PFSK-1 (cell line): Measurements from ENCODE around the gene FGF14.

Source experiments
- FOXP2 ChIP-seq: optimal IDR thresholded peaks from 2 replicates; pipeline ENCODE3; 2011; ENCODE audit warnings: borderline replicate concordance, control low read depth, inconsistent platforms; ENCODE audit not compliant: insufficient read depth; ENCODE audit errors: extremely low read length, extremely low read depth
- POLR2AphosphoS5 ChIP-seq: IDR thresholded peaks from 2 replicates; pipeline ENCODE4 v1.6.1; 2012; ENCODE audit warnings: low read depth, mild to moderate bottlenecking, control low read depth, low read length, moderate library complexity
- REST ChIP-seq, 2 experiments: IDR thresholded peaks; 2 replicates each; pipeline versions ENCODE4 v1.6.1 to v1.8.0; 2011 to 2012; ENCODE audit warnings: low read depth in 2 of 2, low read length in 2 of 2, control low read depth in 1 of 2, inconsistent platforms in 1 of 2, mild to moderate bottlenecking in 1 of 2, moderate library complexity in 1 of 2; ENCODE audit not compliant: insufficient read depth in 1 of 2
- SIN3A ChIP-seq: IDR thresholded peaks from 2 replicates; pipeline ENCODE4 v1.6.1; 2012; ENCODE audit warnings: mild to moderate bottlenecking, low read length, moderate library complexity, borderline replicate concordance; ENCODE audit not compliant: insufficient read depth
- TAF1 ChIP-seq: IDR thresholded peaks from 2 replicates; pipeline ENCODE4 v1.6.1; 2012; ENCODE audit warnings: low read length, control low read depth, borderline replicate concordance; ENCODE audit not compliant: insufficient read depth

The FGF14 gene

GRCh38 chr13:101835920-101836319 is 565.9 kb downstream of the FGF14 start:
- no peak for TF ChIP-seq TAF1
- no peak for TF ChIP-seq FOXP2
- no peak for TF ChIP-seq REST (IDR thresholded peaks at IDR 0.05; ENCODE audit: insufficient read depth in 1 of 2, low read depth in 2 of 2, low read length in 2 of 2)
- TF ChIP-seq SIN3A, result no peak
- no peak for TF ChIP-seq POLR2AphosphoS5

DNA sequence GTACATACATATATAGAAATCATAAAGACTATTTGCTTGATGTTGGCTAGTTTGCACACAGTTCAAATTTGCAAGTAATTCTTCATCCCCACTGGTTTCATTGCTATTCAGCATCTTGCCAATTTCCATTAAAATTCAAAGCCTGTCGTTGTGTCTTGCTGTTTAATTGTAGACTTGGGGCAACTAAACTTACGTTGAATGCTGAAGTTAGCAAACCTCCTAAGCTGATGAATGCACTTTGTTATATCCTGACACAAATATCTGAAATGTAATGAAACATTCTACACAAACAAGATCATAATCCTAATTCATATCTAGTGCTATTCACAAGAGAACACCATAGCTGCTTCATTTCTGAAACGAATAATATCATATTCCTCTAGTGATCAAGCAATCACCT is 568.2 kb downstream of the FGF14 start:
- TF ChIP-seq REST (IDR thresholded peaks at IDR 0.05; ENCODE audit: insufficient read depth in 1 of 2, low read depth in 2 of 2, low read length in 2 of 2), result no peak

- TF ChIP-seq SIN3A (no peak), TAF1 (no peak), FOXP2 (no peak), REST (IDR thresholded peaks at IDR 0.05; ENCODE audit: insufficient read depth in 1 of 2, low read depth in 2 of 2, low read length in 2 of 2) (no peak)
These were observed 571.8 kb downstream of the FGF14 start for GRCh38 chr13:101830035-101830434.

DNA sequence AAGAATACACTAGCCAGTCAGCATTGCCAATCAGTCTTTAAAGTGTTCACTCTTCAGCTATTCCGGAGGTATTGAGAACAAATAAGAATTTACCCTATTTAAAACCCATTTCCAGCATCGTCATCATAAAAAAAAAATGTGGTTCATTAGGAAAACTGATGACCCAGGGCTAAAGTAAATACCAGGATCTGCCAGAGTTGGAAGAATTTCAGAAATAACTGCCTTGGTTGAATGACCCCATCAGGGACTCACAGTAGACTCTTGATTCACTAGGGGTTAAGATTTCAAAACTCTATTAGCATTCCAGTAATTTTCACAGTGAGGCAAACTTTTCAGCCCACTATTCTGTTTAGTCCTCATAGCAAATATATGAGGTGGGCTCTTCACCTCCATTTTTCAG is 572.4 kb downstream of the FGF14 start:
- TF ChIP-seq TAF1 (no peak), SIN3A (no peak), FOXP2 (no peak), REST (IDR thresholded peaks at IDR 0.05; ENCODE audit: insufficient read depth in 1 of 2, low read depth in 2 of 2, low read length in 2 of 2) (no peak), POLR2AphosphoS5 (no peak)

- TF ChIP-seq FOXP2 (no peak), SIN3A (no peak), POLR2AphosphoS5 (no peak), REST (IDR thresholded peaks at IDR 0.05; ENCODE audit: insufficient read depth in 1 of 2, low read depth in 2 of 2, low read length in 2 of 2) (no peak), TAF1 (no peak)
These were observed 573.7 kb downstream of the FGF14 start for GRCh38 chr13:101828119-101828518.
